Vein endothelial cell (primary cell): ENCODE measurements around the gene FAM204A. TPM values are rescaled to one million over a fixed set of nuclear protein-coding genes. Genes with fewer than 3 reads are reported as not detected.

Source experiments
- total RNA-seq: library from RNA; depleted of rRNA; stranded (reverse); fragments of >200 nt; gene quantifications from 2 replicates; pipeline ENCODE4 v1.2.3, GENCODE V29; 2012

Gene FAM204A
- 59.1 and 96.4 TPM in 2 replicates for total RNA-seq

DNA sequence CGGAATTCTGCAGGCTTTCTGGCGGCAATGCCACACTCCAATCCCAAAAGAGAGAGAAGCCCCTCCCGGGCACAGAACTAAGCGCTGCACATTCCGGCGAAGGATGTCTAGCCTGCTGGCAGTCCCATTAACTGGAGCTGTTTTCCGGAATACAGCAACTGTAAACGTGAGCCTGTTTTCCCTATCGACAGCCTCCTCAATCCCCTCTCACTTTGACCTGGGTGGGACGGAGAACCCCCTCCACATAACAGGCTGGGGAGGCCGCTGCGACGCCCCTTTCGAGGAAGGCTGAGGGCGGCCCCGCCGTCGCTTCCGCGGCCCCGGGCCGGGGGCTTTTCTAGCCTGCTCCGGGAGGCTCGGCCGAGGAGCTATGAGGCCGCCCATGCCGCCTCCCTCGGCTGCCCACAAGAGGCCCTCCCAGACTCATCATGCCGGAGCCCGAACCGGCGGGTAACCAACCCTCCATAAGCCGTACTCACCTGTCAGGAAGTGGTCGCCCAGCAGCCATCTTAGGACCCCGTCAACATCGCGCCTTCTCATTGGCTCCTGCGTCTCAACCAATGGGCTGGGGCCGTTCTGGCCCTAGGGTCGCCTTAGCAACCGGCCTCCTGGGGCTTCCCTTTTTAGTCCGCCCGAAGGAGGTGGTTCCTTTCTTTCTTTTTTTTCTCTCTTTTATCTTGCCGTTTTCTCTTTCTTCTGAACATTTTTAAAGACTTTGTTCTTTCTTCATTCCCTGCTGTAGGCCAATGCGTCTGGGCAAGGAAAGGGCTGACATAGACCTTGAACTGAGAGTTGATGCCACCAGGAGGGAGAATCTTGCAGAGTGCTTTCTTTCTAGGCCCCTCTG, at the start of gene FAM204A:
Gene FAM204A (minus strand): TSS at position 534 of the 847 bp plus-strand sequence. CDS start 5,909 bp downstream, outside the sequence.

